ENCODE results near the gene RBMS3.
A peak's percentile ranks its signal among the peaks of the same experiment; 100 is the strongest.

RBMS3 gene

DNA sequence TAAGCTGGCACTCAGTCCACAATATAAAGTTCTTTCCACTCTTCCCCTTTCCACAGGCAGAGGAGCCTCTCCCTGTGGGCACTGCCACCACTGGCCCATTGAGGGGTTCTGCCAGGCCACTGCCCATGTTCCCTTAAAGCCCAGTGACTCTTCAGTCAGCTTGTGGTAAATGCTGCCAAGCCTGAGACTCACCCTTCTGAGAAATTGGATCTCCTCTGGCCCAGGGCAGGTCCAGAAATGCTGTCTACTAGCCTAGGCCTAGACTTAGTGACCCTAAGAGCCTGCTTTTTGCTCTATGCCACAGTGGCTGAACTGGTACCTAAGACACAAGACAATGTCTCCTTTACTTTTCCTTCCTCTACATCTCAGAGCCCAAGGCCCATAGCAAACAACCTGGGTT, 295.8 kb downstream of the RBMS3 start:
- no peak for DNase-seq (ENCODE audit: low spot score)

- no peak for DNase-seq (ENCODE audit: low spot score)
These were observed 296.4 kb downstream of the RBMS3 start for GRCh38 chr3:29577250-29577649.

- peak; percentile 15 for DNase-seq (ENCODE audit: low spot score)
These were observed 300.4 kb downstream of the RBMS3 start for GRCh38 chr3:29581311-29581710.

DNA sequence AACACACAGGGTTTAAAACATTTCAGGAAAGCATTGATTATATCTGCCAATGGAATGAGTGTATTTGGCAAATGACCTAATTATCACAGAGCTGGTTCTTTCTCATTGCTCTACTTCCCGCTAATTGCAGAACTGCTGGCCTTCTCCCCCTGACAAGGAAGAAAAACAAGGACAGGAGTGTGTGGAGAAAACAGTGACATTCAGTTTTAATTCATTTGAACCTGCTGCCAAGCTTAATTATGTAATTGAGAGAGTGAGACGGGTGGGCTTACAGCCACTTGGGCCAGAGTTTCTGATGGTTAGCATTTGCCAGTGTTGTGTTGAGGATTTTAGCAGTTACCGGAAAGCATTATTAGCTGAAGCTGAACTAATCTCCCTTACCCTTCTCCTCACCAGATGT, 301.4 kb downstream of the RBMS3 start:
- DNase-seq (ENCODE audit: low spot score), result no peak

GRCh38 chr3:29583861-29584260, 303.0 kb downstream of the RBMS3 start:
- DNase-seq (ENCODE audit: low spot score), result no peak

DNA sequence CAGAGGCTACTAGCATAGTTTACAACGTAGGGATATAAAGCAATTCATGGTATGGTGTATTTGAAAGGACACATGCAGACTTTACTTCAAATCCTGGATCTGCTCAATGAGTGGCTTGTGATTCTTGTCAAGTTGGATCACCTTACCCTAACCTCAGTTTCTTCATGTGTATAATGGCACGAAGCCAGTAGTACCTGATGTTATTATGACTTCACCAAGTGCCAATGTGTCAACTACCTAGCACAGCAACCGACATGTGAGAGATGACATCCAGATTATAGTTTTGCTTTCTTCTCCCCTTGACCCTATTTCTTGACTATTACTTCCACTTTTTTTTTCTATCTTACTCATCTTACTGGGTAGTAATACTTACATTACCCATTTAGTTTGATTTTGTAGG, 304.5 kb downstream of the RBMS3 start:
- no peak for DNase-seq (ENCODE audit: low spot score)

- no peak for DNase-seq (ENCODE audit: low spot score)
These were observed 306.5 kb downstream of the RBMS3 start for GRCh38 chr3:29587340-29587739.

DNA sequence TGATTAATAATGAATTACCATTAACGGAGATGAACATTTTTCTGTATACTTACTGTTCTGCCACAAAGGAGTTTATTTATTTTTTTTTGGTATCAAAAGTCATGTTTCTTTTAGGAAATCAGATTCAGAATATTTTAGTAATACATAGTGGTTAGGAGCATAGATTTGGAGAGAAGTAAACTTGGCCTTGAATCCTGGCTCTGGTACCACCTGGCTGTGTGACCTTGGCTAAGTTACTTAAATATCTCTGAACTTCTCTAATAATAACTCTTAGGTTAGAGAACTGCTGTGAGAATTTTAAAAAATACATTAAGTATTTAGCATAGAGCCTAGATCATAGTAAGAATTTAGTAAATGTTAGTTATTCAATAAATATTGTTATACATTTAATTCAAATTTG, 309.1 kb downstream of the RBMS3 start:
- DNase-seq (ENCODE audit: low spot score), result no peak

GRCh38 chr3:29590461-29590860, 309.6 kb downstream of the RBMS3 start:
- DNase-seq (ENCODE audit: low spot score), result no peak

GRCh38 chr3:29591579-29591978, 310.7 kb downstream of the RBMS3 start:
- no peak for DNase-seq (ENCODE audit: low spot score)

GRCh38 chr3:29593802-29594201, 312.9 kb downstream of the RBMS3 start:
- DNase-seq (ENCODE audit: low spot score), result no peak

DNA sequence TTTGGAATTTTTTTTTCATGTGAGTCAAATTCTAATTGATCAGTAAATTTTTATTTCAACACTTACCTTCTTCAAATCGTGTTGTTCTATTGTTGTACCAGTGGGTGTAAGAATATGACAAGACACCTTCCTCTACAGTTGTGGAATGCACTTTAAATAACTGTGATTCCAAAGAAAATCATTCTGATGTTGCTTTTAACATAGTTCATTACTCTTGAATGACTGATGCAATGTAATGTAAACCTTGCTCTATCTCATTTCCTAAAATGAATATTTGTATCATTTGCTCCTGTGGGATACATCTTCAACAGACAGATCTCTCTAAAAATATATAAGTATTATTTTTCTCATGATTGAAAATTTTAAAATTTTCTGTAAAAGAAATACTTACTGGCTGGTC, 313.4 kb downstream of the RBMS3 start:
- DNase-seq (ENCODE audit: low spot score), result no peak

DNA sequence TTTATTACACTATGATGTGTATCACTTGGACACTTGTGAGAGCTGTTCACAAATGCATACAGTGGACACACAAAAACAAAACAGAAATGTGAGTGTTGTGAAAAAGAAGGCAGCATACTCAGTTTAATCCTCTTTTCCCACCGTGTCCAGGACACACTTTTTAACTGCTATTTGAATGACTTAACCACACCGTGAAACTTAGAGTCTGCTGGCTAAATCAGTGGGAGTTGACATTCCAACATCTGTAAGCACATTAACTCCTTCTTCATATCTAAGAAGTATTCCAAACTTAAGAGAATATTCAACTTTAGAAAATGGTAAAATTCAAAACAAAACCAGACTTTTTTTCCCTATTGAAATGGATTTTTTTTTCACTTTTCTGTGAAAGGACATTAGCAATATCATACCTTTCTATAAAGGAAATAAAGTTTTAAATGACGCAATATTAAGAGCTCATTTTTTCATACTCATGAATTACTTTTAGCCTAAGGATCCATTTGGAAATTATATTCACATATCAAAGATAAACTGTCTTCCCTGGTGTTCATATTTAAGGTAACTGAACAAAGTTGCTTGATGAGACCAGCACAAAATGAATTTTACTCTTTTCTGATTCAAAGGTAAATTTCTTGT, 316.6 kb downstream of the RBMS3 start:
- DNase-seq (ENCODE audit: low spot score), result no peak

DNA sequence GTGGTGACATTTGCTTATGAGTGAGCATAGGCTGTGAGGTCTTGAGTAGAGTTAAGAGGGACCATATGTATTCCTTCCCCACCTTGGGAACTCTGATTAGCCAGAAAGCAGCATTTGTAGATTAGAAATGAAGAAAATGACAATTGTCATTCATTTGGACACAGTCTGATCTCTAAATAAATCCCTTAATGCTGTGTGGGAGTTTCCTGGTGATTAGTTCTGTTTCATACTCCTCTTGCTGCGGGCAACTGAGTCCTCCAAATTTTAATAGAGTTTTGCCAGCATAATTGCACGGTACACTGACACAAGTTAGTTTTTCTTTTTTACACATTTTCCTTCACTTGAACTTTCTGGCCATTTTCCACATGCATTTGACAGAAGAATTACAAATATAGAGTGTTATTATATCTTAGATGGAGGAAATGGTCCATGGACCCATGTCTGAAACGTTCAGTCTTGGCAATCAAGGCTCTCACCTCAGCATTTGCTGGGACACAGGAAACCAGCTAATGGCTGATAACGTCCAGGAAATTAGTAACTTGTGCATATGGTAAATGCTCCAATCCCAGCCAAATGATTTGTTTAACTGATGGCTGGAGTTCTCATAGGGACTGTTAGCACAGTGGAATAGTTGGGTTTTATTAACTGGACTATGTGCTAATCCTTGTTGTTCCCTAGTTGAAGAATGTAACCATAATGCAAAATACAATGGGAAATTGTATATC, 321.2 kb downstream of the RBMS3 start:
- no peak for DNase-seq (ENCODE audit: low spot score)

- DNase-seq (ENCODE audit: low spot score), result no peak
These were observed 325.0 kb downstream of the RBMS3 start for GRCh38 chr3:29605845-29606244.

- DNase-seq (ENCODE audit: low spot score), result no peak
These were observed 325.5 kb downstream of the RBMS3 start for GRCh38 chr3:29606416-29606815.

- DNase-seq (ENCODE audit: low spot score), result no peak
These were observed 327.8 kb downstream of the RBMS3 start for GRCh38 chr3:29608414-29609327.

DNA sequence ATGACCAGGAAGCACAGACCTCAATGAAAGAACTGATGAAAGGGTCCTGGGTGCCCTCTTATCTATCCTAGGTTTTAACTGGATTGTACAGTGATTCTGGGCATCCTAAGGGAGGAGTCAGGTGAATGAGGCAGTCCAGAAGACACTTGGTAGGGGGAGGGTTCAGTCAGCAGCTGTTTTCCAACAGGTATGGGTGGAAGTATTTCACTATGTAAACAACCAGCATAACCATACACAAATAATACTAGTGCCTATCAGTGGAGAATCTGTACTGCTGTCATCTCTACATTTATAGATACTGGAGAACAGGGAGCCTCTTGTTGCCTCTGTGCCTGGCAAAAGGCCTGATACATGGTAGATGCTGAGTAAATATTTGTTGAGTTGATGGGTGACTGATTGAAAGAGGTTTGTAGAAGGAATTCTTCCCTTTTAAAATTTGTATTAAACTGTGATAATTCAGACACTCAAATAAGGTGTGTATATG, 328.5 kb downstream of the RBMS3 start:
- DNase-seq (ENCODE audit: low spot score), result no peak

GRCh38 chr3:29610781-29611180, 329.9 kb downstream of the RBMS3 start:
- no peak for DNase-seq (ENCODE audit: low spot score)

GRCh38 chr3:29611252-29611651, 330.4 kb downstream of the RBMS3 start:
- DNase-seq (ENCODE audit: low spot score), result no peak

GRCh38 chr3:29612536-29612935, 331.7 kb downstream of the RBMS3 start:
- no peak for DNase-seq (ENCODE audit: low spot score)

DNA sequence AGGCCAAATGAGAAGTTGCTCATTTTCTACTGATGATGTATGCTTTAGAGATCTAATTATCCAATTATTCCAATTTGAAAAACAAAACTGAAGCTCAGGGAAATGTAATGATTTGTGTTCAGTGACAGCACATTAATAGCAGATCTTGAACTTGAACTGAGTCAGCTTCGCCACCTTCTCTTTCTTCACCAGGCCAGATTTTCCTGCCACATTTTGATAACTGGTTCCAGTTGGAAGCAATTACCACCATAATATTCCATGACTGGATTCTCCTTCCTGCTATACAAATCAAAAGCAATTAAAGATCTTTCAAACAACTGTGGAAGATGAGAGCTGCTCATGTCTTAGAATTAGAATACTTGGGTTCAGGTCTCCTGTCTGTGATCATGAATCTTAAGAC, 334.1 kb downstream of the RBMS3 start:
- DNase-seq (ENCODE audit: low spot score), result no peak
